IMR-90 (cell line): Measurements from ENCODE around the gene EHMT1. TPM values are rescaled to one million over a fixed set of nuclear protein-coding genes. Genes with fewer than 3 reads are reported as not detected.

Experiments
- ATAC-seq: fragments of 200-7000 bp; cut with Tn5 transposase; 2 replicates; pipeline ENCODE4 v1.9.1; 2020; ENCODE audit warnings: low read depth, mild to moderate bottlenecking, moderate library complexity
- BruUV-seq: library from RNA; stranded (reverse); fragments of 400-500 nt; replicated peaks from 2 replicates; lab custom pipeline; 2021; lab: Mats Ljungman, UMichigan
- CTCF ChIA-PET: fragments of 300-600 bp; formaldehyde crosslinking; extraction: SDS; loops from one replicate; lab custom pipeline; 2021; ENCODE audit warnings: antibody characterized with exemption; lab: Yijun Ruan, JAX
- POLR2A ChIA-PET: fragments of 300-600 bp; sonication (Branson Sonifier 250); formaldehyde crosslinking; loops from one replicate; lab custom pipeline; 2022; ENCODE audit warnings: antibody characterized with exemption; ENCODE audit not compliant: unreplicated experiment; lab: Charles Lee
- DNase-seq: peaks from one replicate; pipeline ENCODE4 v3.0.0; 2013
- H2AFZ ChIP-seq: replicated peaks from 2 replicates; pipeline ENCODE3; 2013; ENCODE audit warnings: low read length, mild to moderate bottlenecking; ENCODE audit not compliant: poor library complexity
- H2AK5ac ChIP-seq: 2 replicates; pipeline ENCODE4 v1.6.1; 2013; ENCODE audit warnings: low read depth, low read length, inconsistent platforms
- H2AK9ac ChIP-seq: replicated peaks from 2 replicates; pipeline ENCODE3; 2013; ENCODE audit warnings: mild to moderate bottlenecking, low read depth, low read length, moderate library complexity; ENCODE audit not compliant: poor library complexity
- H2BK120ac ChIP-seq: 2 replicates; pipeline ENCODE4 v1.6.1; 2013; ENCODE audit warnings: low read depth, low read length, inconsistent platforms
- H2BK15ac ChIP-seq: 3 replicates; pipeline ENCODE4 v1.6.1; 2013; ENCODE audit warnings: low read depth, low read length, inconsistent platforms
- H2BK20ac ChIP-seq: 2 replicates; pipeline ENCODE4 v1.6.1; 2013; ENCODE audit warnings: low read depth, mild to moderate bottlenecking, inconsistent platforms, low read length, moderate library complexity
- H2BK5ac ChIP-seq: 2 replicates; pipeline ENCODE4 v1.6.1; 2013; ENCODE audit warnings: mild to moderate bottlenecking, low read depth, low read length, inconsistent platforms; ENCODE audit not compliant: poor library complexity, severe bottlenecking
- H3K14ac ChIP-seq: replicated peaks from 2 replicates; pipeline ENCODE4 v1.6.1; 2013; ENCODE audit warnings: low read depth, low read length, inconsistent platforms
- H3K18ac ChIP-seq: 2 replicates; pipeline ENCODE4 v1.6.1; 2013; ENCODE audit warnings: low read depth, low read length, control low read depth
- H3K23ac ChIP-seq: 2 replicates; pipeline ENCODE4 v1.6.1; 2013; ENCODE audit warnings: low read depth, low read length, inconsistent platforms
- H3K27ac ChIP-seq: 2 replicates; pipeline ENCODE4 v1.5.1; 2013; ENCODE audit warnings: mild to moderate bottlenecking, control low read depth, low read length; ENCODE audit not compliant: insufficient read depth
- H3K27me3 ChIP-seq: 2 replicates; pipeline ENCODE4 v1.6.1; 2013; ENCODE audit warnings: low read length; ENCODE audit not compliant: control insufficient read depth, insufficient read depth
- H3K36me3 ChIP-seq: 2 replicates; pipeline ENCODE4 v1.6.1; 2013; ENCODE audit warnings: low read length, mixed read lengths; ENCODE audit not compliant: control insufficient read depth, insufficient read depth
- H3K4ac ChIP-seq: 2 replicates; pipeline ENCODE4 v1.6.1; 2013; ENCODE audit warnings: low read depth, low read length, inconsistent platforms
- H3K4me1 ChIP-seq: 2 replicates; pipeline ENCODE4 v1.6.1; 2013; ENCODE audit warnings: low read length, mixed read lengths; ENCODE audit not compliant: control insufficient read depth, insufficient read depth
- H3K4me2 ChIP-seq: 2 replicates; pipeline ENCODE4 v1.6.1; 2013; ENCODE audit warnings: low read depth, mild to moderate bottlenecking, control low read depth, low read length, moderate library complexity
- H3K4me3 ChIP-seq: 2 replicates; pipeline ENCODE4 v1.5.1; 2013; ENCODE audit warnings: low read depth, mild to moderate bottlenecking, control low read depth, low read length, moderate library complexity; ENCODE audit not compliant: insufficient read depth
- H3K56ac ChIP-seq: 2 replicates; pipeline ENCODE4 v1.6.1; 2013; ENCODE audit warnings: low read length, inconsistent platforms; ENCODE audit not compliant: insufficient read depth; ENCODE audit errors: extremely low read depth
- H3K79me1 ChIP-seq, 2 experiments: 2 replicates each; pipeline ENCODE4 v1.6.1; 2013; ENCODE audit warnings: low read length in 2 of 2, inconsistent platforms in 1 of 2, low read depth in 1 of 2
- H3K9ac ChIP-seq: 2 replicates; pipeline ENCODE4 v1.6.1; 2013; ENCODE audit warnings: low read depth, low read length, control low read depth
- H3K9me1 ChIP-seq: 2 replicates; pipeline ENCODE4 v1.6.1; 2013; ENCODE audit warnings: low read length, inconsistent platforms; ENCODE audit not compliant: insufficient read depth
- H3K9me3 ChIP-seq: 2 replicates; pipeline ENCODE4 v1.6.1; 2013; ENCODE audit warnings: low read length; ENCODE audit not compliant: control insufficient read depth, insufficient read depth
- H4K20me1 ChIP-seq: 2 replicates; pipeline ENCODE4 v1.6.1; 2013; ENCODE audit warnings: low read length, inconsistent platforms; ENCODE audit not compliant: insufficient read depth
- H4K5ac ChIP-seq: 2 replicates; pipeline ENCODE4 v1.6.1; 2013; ENCODE audit warnings: mild to moderate bottlenecking, low read depth, low read length, control low read depth
- H4K8ac ChIP-seq, 2 experiments: 2 replicates each; pipeline ENCODE4 v1.6.1; 2013; ENCODE audit warnings: low read depth in 2 of 2, low read length in 2 of 2, control low read depth in 1 of 2, inconsistent platforms in 1 of 2
- H4K91ac ChIP-seq: 2 replicates; pipeline ENCODE4 v1.6.1; 2013; ENCODE audit warnings: low read depth, low read length, inconsistent platforms; ENCODE audit not compliant: insufficient read depth
- BHLHE40 ChIP-seq: fragments of 150-350 bp; IDR thresholded peaks from 2 replicates; pipeline ENCODE4 v1.6.1; 2016; ENCODE audit warnings: mild to moderate bottlenecking, low read depth, low read length
- CEBPB ChIP-seq: IDR thresholded peaks from 2 replicates; pipeline ENCODE4 v1.6.1; 2012; ENCODE audit warnings: low read depth, low read length, improper control_type of control experiment
- CHD1 ChIP-seq: IDR thresholded peaks from 2 replicates; pipeline ENCODE4 v1.6.1; 2012; ENCODE audit warnings: low read depth, low read length, improper control_type of control experiment
- ELK1 ChIP-seq: fragments of 150-350 bp; IDR thresholded peaks from 2 replicates; pipeline ENCODE4 v1.6.1; 2016; ENCODE audit warnings: low read depth, mild to moderate bottlenecking, low read length, moderate library complexity, borderline replicate concordance
- FOS ChIP-seq: fragments of 150-350 bp; IDR thresholded peaks from 2 replicates; pipeline ENCODE4 v1.6.1; 2016; ENCODE audit warnings: low read depth, low read length
- MAFK ChIP-seq: IDR thresholded peaks from 2 replicates; pipeline ENCODE4 v1.6.1; 2012; ENCODE audit warnings: low read depth, low read length, improper control_type of control experiment
- MAZ ChIP-seq: IDR thresholded peaks from 2 replicates; pipeline ENCODE4 v1.6.1; 2012; ENCODE audit warnings: low read depth, mild to moderate bottlenecking, low read length, improper control_type of control experiment, moderate library complexity, borderline replicate concordance
- MXI1 ChIP-seq: IDR thresholded peaks from 2 replicates; pipeline ENCODE4 v1.6.1; 2012; ENCODE audit warnings: low read depth, mild to moderate bottlenecking, low read length, moderate library complexity, borderline replicate concordance
- NFE2L2 ChIP-seq: fragments of 150-350 bp; IDR thresholded peaks from 2 replicates; pipeline ENCODE4 v1.6.1; 2016; ENCODE audit warnings: low read depth, mild to moderate bottlenecking, low read length
- POLR2A ChIP-seq: IDR thresholded peaks from 2 replicates; pipeline ENCODE4 v1.6.1; 2012; ENCODE audit warnings: mild to moderate bottlenecking, low read depth, low read length
- RAD21 ChIP-seq: IDR thresholded peaks from 2 replicates; pipeline ENCODE4 v1.6.1; 2012; ENCODE audit warnings: low read length, improper control_type of control experiment
- RCOR1 ChIP-seq: IDR thresholded peaks from 2 replicates; pipeline ENCODE4 v1.6.1; 2012; ENCODE audit warnings: mild to moderate bottlenecking, low read length, improper control_type of control experiment; ENCODE audit not compliant: insufficient replicate concordance
- RFX5 ChIP-seq: IDR thresholded peaks from 2 replicates; pipeline ENCODE4 v1.8.0; 2012; ENCODE audit warnings: low read depth, mild to moderate bottlenecking, low read length, moderate library complexity
- SMC3 ChIP-seq: fragments of 150-350 bp; IDR thresholded peaks from 2 replicates; pipeline ENCODE4 v1.6.1; 2016; ENCODE audit warnings: low read depth, mild to moderate bottlenecking, antibody characterized with exemption, low read length, moderate library complexity
- USF2 ChIP-seq: fragments of 150-350 bp; IDR thresholded peaks from 2 replicates; pipeline ENCODE4 v1.6.1; 2017; ENCODE audit warnings: mild to moderate bottlenecking, antibody characterized with exemption, low read length, low read depth
- WGBS, 2 experiments: methylation state at CpG; one replicate each; pipeline versions ENCODE4 v1.1.5 to v1.1.7; 2013; ENCODE audit warnings: missing lambda C conversion rate in 2 of 2; ENCODE audit not compliant: insufficient read length in 1 of 2; ENCODE audit errors: extremely low coverage in 2 of 2; 5-methylcytosine and 5-hydroxymethylcytosine counted together
- dilution Hi-C: fragments of 300-500 bp; cut with HindIII; formaldehyde crosslinking; loops from one replicate; pipeline ENCODE4 v1.14.3; 2018; ENCODE audit warnings: low sequenced_read_pairs; ENCODE audit not compliant: unreplicated experiment
- in situ Hi-C: fragments of 300-500 bp; cut with MboI; formaldehyde crosslinking; loops from 3 replicates; pipeline ENCODE4 v1.14.3; 2019; ENCODE audit warnings: low sequenced_read_pairs, inconsistent platforms, mixed read lengths
- intact Hi-C: fragments of 100-400 bp; cut with micrococcal nuclease; formaldehyde crosslinking; loops from 2 replicates; pipeline ENCODE4 v1.10.0; 2022
- polyA plus RNA-seq, 3 experiments: library from polyadenylated mRNA; depleted of rRNA; stranded (reverse); fragments of >200 nt; gene quantifications; 2 replicates each; pipeline ENCODE4 v1.2.3, GENCODE V29; 2012; ENCODE audit warnings: low replicate concordance in 1 of 3
- total RNA-seq: library from RNA; depleted of rRNA; stranded (reverse); fragments of >200 nt; gene quantifications from 2 replicates; pipeline ENCODE4 v1.2.3, GENCODE V29; 2012

The EHMT1 gene
- total and polyA plus RNA-seq, 2 of the 4 experiments (the other 2 are of a cell fraction): 32.8 to 35.1 TPM

- intact Hi-C loops: no loop called here
- no peak for ATAC-seq
- H3K36me3 ChIP-seq: peaks cover 28% of the 10 kb centered on the region
- no peak overlapping the region for H2BK120ac ChIP-seq
- dilution Hi-C loops: no loop called here
- WGBS, 2 experiments: 96% methylated on average over 5 of the region's 22 CpGs; no CpG with 5 or more reads in 1 of the 2 experiments
- DNase-seq: no peak
- H3K14ac ChIP-seq: no peak overlapping the region
- no peak overlapping the region for H4K5ac ChIP-seq
- no peak overlapping the region for H2AK5ac ChIP-seq
- no peak overlapping the region for H4K8ac ChIP-seq
- no peaks in the 10 kb centered on the region for H3K27me3 ChIP-seq
- no peak overlapping the region for H2BK15ac ChIP-seq
- H3K4me2 ChIP-seq: no peak overlapping the region
- H3K4me1 ChIP-seq: peaks cover 6% of the 10 kb centered on the region
- H3K18ac ChIP-seq: no peak overlapping the region
- no TSS peak for BruUV-seq
- no peak overlapping the region for H2BK20ac ChIP-seq
- no peak overlapping the region for H3K4ac ChIP-seq
- peaks cover 11 to 38% of the 10 kb centered on the region in 2 experiments; a peak in 2 of 4 replicates for H3K79me1 ChIP-seq
- H3K9me1 ChIP-seq: peaks cover 11% of the 10 kb centered on the region; the same call in 1 of the 2 replicates
- no peak overlapping the region for H2AK9ac ChIP-seq
- H2AFZ ChIP-seq: no peak overlapping the region
- no peaks in the 10 kb centered on the region for H3K9me3 ChIP-seq
- ChIA-PET CTCF (no interaction called here), POLR2A (no interaction called here)
- no peak overlapping the region for H3K27ac ChIP-seq
- H3K4me3 ChIP-seq: no peak overlapping the region
- no peak overlapping the region for H3K56ac ChIP-seq
- no peak overlapping the region for H4K91ac ChIP-seq
- no peak overlapping the region for H2BK5ac ChIP-seq
- no peak overlapping the region for H3K9ac ChIP-seq
- H4K20me1 ChIP-seq: peaks cover 14% of the 10 kb centered on the region
- no peak overlapping the region for H3K23ac ChIP-seq
- in situ Hi-C loops: no loop called here
- TF ChIP-seq RFX5: no peak
- TF ChIP-seq USF2: no peak
- no peak for TF ChIP-seq NFE2L2
- no peak for TF ChIP-seq BHLHE40
- TF ChIP-seq POLR2A: no peak
- TF ChIP-seq CHD1: no peak
- no peak for TF ChIP-seq MAFK
- TF ChIP-seq MAZ: no peak
- TF ChIP-seq SMC3: no peak
- no peak for TF ChIP-seq CEBPB
- TF ChIP-seq RAD21: no peak
- TF ChIP-seq FOS: no peak
- no peak for TF ChIP-seq RCOR1
- no peak for TF ChIP-seq ELK1
- TF ChIP-seq MXI1: no peak
Measured at GRCh38 chr9:137581361-137582285, 37.2 kb upstream of the EHMT1 start.
